Body of pancreas (tissue), 4 donors: Measurements from ENCODE around the gene ENG. TPM values are rescaled to one million over a fixed set of nuclear protein-coding genes. Genes with fewer than 3 reads are reported as not detected.
"Not testable (repeated sequence)": the region's sequence is repeated elsewhere in the genome, so short reads cannot be mapped to it uniquely, and the experiment has no call there.

Experiments
- ATAC-seq: fragments of 150-250 bp; one replicate; pipeline ENCODE4 v1.9.1; 2016
- DNase-seq, 4 donors: peaks; one replicate each; pipeline ENCODE4 v3.0.0-alpha.2; 2019
- H3K27ac ChIP-seq, 4 donors: fragments of 200-600 bp; sonication (generic); 1 replicate in 3 of 4; 2 replicates in 1 of 4; pipeline versions ENCODE4 v1.5.1 to v1.6.1; 2016 to 2019; ENCODE audit warnings: mild to moderate bottlenecking in 1 of 4, mixed read lengths in 1 of 4, moderate library complexity in 1 of 4
- H3K27me3 ChIP-seq, 2 donors: fragments of 200-600 bp; sonication (generic); one replicate each; pipeline ENCODE4 v1.6.0; 2016; ENCODE audit warnings: mild to moderate bottlenecking in 1 of 2
- H3K36me3 ChIP-seq, 2 donors: fragments of 200-600 bp; sonication (generic); replicated peaks in 1 of 2; 2 replicates each; pipeline ENCODE4 v1.5.1; 2016; ENCODE audit warnings: low read depth in 2 of 2; ENCODE audit not compliant: insufficient read depth in 1 of 2
- H3K4me1 ChIP-seq: fragments of 200-600 bp; sonication (generic); one replicate; pipeline ENCODE4 v1.6.0; 2016
- H3K4me3 ChIP-seq, 2 donors: fragments of 200-600 bp; sonication (generic); 1 replicate in 1 of 2; 2 replicates in 1 of 2; pipeline ENCODE4 v1.5.1; 2016 to 2019
- H3K9me3 ChIP-seq, 3 donors: fragments of 200-600 bp; sonication (generic); 1 replicate in 2 of 3; 2 replicates in 1 of 3; pipeline ENCODE4 v1.5.1; 2016
- CTCF ChIP-seq, 7 experiments: fragments of 450-650 bp in 4 of 7; fragments of 200-600 bp in 3 of 7; sonication (generic) in 3 of 7; IDR thresholded peaks; one replicate each; pipeline ENCODE4 v1.5.1; 2016 to 2019; ENCODE audit warnings: antibody characterized with exemption in 7 of 7
- POLR2A ChIP-seq, 3 donors: fragments of 450-650 bp; IDR thresholded peaks; one replicate each; pipeline ENCODE4 v1.6.1; 2016; ENCODE audit warnings: antibody characterized with exemption in 3 of 3, mild to moderate bottlenecking in 2 of 3
- WGBS, 2 donors: methylation state at CpG; one replicate each; pipeline ENCODE4 v1.1.5; 2017; 5-methylcytosine and 5-hydroxymethylcytosine counted together
- intact Hi-C: fragments of 100-400 bp; cut with DNase I; formaldehyde crosslinking; loops from one replicate; pipeline ENCODE4 v1.15.1; 2023
- total RNA-seq, 2 donors: library from RNA; depleted of rRNA; stranded (reverse); fragments of >200 nt; gene quantifications; one replicate each; pipeline ENCODE4 v1.1.0, GENCODE V29; 2016

ENG gene
- total RNA-seq, 2 donors from 2014 or later, result 20.2 to 26.7 TPM

GRCh38 chr9:127785023-127785932, 69.2 kb downstream of the ENG start:
- no peaks in the 10 kb centered on the region for H3K27me3 ChIP-seq
- peak overlapping the region; percentile 89 to 97 (median 95) for H3K27ac ChIP-seq
- TF ChIP-seq POLR2A (IDR thresholded peaks at IDR 0.05) (no peak), CTCF (IDR thresholded peaks at IDR 0.05) (peak; percentile 84 to 97 (median 89))
- H3K4me3 ChIP-seq, result peak overlapping the region; percentile 50 to 58
- intact Hi-C loops, result no loop called here
- peak; percentile 78 for ATAC-seq
- H3K36me3 ChIP-seq, result peaks cover 15 to 18% of the 10 kb centered on the region in 2 donors
- no peaks in the 10 kb centered on the region for H3K9me3 ChIP-seq
- WGBS, 2 donors, result 0% methylated on average over 11 to 103 of the region's 123 CpGs
- H3K4me1 ChIP-seq, result peaks cover 46% of the 10 kb centered on the region
- DNase-seq, result peak; percentile 84 to 90 (median 86)

GRCh38 chr9:127783111-127784008, 71.1 kb downstream of the ENG start:
- Histone ChIP-seq H3K9me3 (no peaks in the 10 kb centered on the region), H3K27me3 (no peaks in the 10 kb centered on the region), H3K27ac (peak overlapping the region in 2 of 4 donors; percentile 37 to 61), H3K36me3 (peaks cover 6 to 10% of the 10 kb centered on the region in 2 donors), H3K4me3 (no peak overlapping the region), H3K4me1 (peaks cover 27% of the 10 kb centered on the region)
- WGBS, 2 donors, result 69 to 86% methylated on average over 14 to 20 of the region's 20 CpGs
- TF ChIP-seq POLR2A (IDR thresholded peaks at IDR 0.05), result no peak
- TF ChIP-seq CTCF (IDR thresholded peaks at IDR 0.05), result no peak
- DNase-seq (peak in 1 of 4 donors; percentile 69), ATAC-seq (no peak)
- intact Hi-C loops, result loop anchor here (5.0 kb wide), 1 partner anchor 51 kb away; no protein-coding TSS in a partner anchor

GRCh38 chr9:127781806-127782205, 72.7 kb downstream of the ENG start:
- ATAC-seq (no peak), DNase-seq (no peak)
- no peaks in the 10 kb centered on the region for H3K27me3 ChIP-seq
- TF ChIP-seq CTCF (IDR thresholded peaks at IDR 0.05) (no peak), POLR2A (IDR thresholded peaks at IDR 0.05) (no peak)
- no peaks in the 10 kb centered on the region for H3K36me3 ChIP-seq
- no peak overlapping the region for H3K4me3 ChIP-seq
- no peaks in the 10 kb centered on the region for H3K9me3 ChIP-seq
- H3K4me1 ChIP-seq, result peaks cover 11% of the 10 kb centered on the region
- intact Hi-C loops, result loop anchor here (5.0 kb wide), 1 partner anchor 50 kb away; no protein-coding TSS in a partner anchor
- H3K27ac ChIP-seq, result no peak overlapping the region
- WGBS, 2 donors, result 86 to 97% methylated on average over 4 of the region's 4 CpGs

- not testable (repeated sequence) for H3K27me3 ChIP-seq, H3K4me3 ChIP-seq, ATAC-seq, DNase-seq, H3K36me3 ChIP-seq, H3K4me1 ChIP-seq, H3K27ac ChIP-seq, H3K9me3 ChIP-seq
- intact Hi-C loops, result loop anchor here (5.0 kb wide), 1 partner anchor 49 kb away; no protein-coding TSS in a partner anchor
- whole genome bisulfite sequencing, 2 donors, result 91 to 92% methylated on average over 9 of the region's 9 CpGs
These were observed 73.5 kb downstream of the ENG start for GRCh38 chr9:127780909-127781308.
